Stimulated activated CD4-positive, alpha-beta T cell treated with anti-CD3 and anti-CD28 coated beads, TNF-alpha, amount 100 ng/mL, for 4 hours (primary cell): ENCODE results near the gene PAX7.

ENCODE experiments used
- DNase-seq, 3 experiments: peaks; one replicate each; pipeline ENCODE4 v3.0.0-alpha.2; 2020; ENCODE audit warnings: low read depth in 3 of 3

Gene PAX7

DNA sequence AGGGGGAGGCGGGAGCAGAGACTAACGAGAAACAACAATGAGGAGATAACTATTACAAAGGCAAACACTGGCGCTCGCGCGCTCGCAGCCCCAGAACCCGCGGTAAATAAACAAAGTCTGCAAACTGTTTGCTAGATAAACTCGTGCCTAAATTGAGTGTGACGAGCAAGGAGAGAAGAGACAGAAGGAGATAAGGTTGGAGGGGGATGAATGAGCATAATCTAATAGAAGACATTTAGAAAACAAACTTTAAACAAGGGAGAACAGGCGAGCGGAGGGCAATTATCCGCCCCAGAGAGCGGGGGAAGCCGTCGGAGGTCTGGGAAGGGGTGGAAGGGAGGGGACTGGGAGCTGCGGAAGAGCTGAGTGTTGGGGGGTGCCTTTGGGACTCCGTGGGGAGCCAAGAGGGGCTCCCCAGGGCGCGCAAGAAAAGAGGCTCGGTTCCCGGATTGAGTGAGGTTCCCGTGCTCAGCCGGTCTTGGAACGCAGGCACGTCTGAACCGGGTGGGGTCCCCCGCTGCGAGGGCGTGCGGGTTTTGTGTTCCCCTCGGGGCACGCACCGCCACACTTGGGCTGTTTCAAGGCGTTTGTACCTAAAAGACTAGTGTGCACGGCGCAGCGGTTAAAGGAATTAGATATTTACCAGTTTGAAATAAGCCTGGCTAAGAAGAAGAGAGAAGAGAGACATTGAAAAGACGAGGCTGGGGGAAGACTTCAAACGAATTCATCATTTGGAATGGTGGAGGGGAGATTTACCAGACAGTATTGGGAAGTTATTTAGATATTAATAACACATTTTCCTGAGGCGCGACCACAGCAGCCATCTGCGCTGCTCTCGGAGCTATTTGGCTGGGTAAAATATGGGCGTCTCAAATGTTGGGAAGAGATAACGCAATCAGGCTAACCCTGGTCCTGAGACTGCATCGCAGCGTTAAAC, 10.6 kb downstream of the PAX7 start:
- no peak for DNase-seq

DNA sequence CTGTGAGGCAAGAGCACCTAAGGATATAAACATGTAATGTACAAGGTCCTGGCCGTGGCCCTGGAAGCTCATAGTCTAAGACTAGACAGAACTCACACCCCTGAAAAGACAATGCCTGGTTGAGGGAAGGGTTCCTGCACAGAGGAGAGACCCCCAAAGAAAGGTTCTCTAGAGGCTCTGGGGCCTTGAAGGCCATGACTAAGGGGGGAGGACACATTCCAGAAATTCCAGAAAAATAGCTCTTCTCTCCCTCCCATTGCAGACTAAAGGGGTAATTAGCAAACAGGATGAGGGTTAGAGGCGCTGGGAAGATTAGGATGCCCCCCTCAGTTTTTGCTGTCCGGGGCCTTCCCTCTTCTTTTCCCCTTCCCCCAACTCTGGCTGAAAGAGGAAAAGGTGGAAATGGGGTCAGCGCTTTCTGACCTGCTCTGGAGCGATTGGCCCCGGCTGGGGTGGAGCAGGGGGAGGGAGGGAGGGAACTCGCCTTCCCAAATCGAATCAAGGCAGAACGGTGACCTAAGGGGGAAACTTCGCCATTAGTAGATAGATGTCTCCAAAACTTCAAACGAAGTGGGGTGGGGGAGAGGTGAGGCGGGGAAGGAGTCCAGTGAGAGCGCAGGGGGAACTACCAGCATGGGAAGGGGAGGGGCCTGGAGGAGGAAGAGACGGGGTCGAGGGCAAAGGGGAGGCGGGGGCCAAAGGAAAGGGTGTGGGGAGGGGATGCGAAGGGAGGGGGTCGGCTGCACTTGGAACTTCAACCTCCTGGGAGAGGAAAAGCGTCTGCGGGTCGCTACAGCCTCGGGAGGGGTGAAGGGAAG, 11.8 kb downstream of the PAX7 start:
- DNase-seq, result no peak

GRCh38 chr1:18643154-18644012, 12.7 kb downstream of the PAX7 start:
- no peak for DNase-seq

GRCh38 chr1:18644013-18644399, 13.4 kb downstream of the PAX7 start:
- DNase-seq, result no peak

GRCh38 chr1:18644446-18644845, 13.8 kb downstream of the PAX7 start:
- no peak for DNase-seq

GRCh38 chr1:18644973-18645746, 14.5 kb downstream of the PAX7 start:
- no peak for DNase-seq

DNA sequence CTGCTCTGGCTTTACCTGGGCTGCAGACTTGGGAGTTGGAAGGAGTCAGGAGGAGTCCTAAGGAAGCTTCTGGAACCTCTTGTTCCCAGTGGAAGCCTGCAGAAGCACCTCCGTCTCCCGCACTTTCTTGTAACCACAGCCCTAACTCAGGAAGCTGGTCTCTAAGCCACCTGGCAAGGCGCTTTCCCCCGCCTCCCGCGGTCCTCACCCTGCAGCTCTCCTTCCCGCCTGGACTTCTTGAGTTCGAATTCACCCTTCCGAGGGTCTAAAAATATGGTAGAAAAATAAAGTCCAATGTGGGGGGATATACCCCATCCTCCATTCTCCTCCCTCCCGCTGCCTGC, 15.1 kb downstream of the PAX7 start:
- DNase-seq, result no peak

DNA sequence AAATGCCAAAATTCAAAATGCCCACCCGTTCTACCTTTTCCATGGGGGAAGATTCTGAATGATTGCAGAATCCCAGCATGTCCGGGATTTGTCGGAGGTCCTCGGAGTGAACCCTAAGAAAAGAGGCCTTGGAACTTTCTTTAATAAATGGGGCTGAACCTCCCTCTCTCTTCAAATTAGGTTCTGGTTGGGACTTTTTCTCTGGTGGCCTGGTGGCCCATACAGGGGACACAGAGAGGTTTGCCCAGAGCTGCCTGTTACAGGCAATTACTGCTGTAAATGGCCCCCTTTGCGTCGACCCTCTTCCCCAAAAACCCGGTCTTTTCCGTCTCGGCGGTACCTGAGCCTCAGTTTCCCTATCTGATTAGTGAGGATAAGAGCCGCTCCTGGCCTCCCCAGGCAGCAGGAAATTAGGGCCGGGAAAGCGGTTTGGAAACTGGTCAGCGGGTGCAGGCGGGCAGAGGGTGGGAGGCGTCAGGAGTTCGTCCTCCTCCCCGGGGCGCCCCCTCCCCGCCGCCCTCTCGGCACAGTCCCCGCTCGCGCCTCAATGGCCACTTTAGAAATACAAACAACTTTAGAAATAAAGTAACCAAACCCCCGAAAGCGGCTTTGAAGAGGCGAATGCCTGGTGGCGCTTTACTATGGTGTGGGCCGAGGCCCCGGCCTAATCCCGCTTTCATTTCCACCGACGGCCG, 15.6 kb downstream of the PAX7 start:
- no peak for DNase-seq

DNA sequence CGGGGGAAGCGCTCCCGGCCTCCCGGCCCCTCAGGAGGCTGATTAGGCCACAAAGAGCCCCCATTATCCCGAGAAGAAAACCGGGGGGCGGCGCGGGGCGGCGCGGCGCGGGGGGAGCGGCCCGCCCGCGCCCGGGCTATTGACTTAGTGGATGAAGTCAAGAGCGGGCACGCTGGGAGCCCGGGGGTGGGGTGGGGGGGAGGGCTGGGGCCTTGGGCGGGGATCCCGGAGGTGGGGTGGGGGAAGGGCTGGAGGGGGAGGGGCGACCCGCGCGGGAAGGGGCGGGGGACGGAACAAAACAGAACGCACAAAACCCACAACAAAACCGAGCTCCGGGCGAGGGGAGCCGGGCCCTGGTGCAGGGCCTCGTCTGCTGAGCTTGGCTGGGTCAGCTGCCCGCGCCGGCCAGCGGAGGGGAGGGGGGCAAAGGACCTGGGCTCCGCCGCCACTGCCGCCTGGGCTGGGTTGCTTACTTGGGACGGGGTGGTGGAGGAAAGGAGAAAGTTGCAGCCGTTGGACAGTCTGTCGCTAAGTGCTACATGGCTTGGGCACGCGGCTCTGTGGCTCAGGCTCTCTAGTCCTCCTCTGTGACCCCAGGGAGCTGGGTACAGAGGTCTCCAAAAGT, 16.3 kb downstream of the PAX7 start:
- no peak for DNase-seq

DNA sequence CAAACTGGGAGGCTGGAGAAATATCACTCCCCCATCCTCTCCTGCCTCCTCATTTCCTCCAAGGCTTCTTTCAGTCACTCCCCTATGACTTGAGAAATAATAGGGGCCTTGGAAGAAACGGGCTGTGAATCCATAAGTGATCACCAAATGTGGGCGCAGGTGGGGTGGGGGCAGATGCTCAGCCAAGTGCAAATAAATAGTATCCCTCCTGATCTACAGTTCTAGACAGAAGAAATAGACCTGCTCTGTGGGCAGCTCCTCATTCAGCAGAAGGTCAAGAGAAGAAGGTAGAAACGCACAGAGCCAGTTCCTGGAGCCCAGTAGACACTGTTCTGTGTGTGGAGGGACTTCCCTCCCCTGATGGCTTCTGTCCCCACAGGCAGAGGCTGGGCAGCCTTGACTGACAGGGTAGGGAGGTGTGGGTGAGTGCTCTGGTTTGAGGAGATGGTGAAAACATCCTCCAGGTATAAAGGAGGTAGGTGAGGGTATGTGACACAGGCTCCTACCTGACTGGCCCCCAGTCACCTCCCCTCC, 17.1 kb downstream of the PAX7 start:
- no peak for DNase-seq

DNA sequence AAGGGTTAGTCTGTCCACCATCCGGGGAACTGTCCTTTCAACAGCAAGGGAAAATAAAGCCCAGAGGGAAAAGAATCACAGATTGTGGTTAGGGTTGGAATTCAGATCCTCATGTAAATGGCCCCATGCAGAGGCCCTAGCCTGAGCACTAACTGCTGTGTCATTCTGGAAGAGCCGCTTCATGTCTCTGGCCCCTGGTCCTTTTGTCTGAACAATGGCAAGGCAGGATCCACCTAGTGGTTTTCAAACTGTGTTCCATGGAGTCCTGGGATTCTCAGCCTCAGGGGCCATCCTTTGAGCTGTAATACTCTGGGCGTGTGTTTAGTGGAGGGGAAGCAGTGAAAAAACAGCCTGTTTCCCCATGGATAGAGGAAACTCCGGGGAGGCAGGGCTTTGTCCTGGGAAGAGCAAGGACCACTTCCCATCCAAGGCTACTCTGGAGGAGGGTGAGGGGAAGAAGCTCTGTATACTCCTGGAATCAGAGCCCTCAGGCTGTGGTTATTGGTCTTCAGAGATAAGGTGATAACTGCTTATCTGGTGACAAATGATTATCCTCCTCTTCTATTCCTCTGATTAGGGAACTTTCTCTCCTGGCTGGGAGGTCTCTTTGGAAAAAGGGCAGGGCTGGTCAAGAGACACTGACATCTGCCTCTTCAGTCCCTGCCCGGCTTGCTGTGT, 19.2 kb downstream of the PAX7 start:
- DNase-seq, result no peak

GRCh38 chr1:18651713-18652112, 21.1 kb downstream of the PAX7 start:
- no peak for DNase-seq

- no peak for DNase-seq
Observed at GRCh38 chr1:18652791-18653190, 22.1 kb downstream of the PAX7 start.

- no peak for DNase-seq
Observed at GRCh38 chr1:18653367-18653766, 22.7 kb downstream of the PAX7 start.

- no peak for DNase-seq
Observed at GRCh38 chr1:18653916-18654315, 23.3 kb downstream of the PAX7 start.

DNA sequence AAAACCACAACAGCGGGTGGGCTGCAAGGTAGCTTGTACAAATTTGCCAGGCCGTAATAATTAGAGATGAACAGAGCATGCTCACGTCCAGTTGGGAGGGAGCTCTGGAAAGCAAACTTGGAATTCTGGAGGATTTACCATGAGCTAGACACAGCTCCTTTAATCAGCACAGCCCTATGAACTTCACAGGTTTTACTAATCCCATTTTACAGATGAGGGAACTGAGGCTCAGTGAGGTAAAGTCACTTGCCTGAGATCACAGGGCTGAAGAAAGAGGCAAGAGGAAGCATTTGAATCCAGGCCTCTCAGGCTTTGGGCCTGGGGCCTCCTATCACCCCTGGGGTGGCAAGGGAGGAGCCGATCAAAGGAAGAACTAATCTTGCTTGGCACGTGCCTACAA, 24.0 kb downstream of the PAX7 start:
- no peak for DNase-seq

- no peak for DNase-seq
Observed at GRCh38 chr1:18657506-18658201, 27.0 kb downstream of the PAX7 start.

GRCh38 chr1:18658831-18659230, 28.2 kb downstream of the PAX7 start:
- DNase-seq, result no peak
